Mononuclear cell (primary cell): Measurements from ENCODE around the gene FNBP1. TPM values are rescaled to one million over a fixed set of nuclear protein-coding genes. Genes with fewer than 3 reads are reported as not detected.
"Not testable (repeated sequence)": the region's sequence is repeated elsewhere in the genome, so short reads cannot be mapped to it uniquely, and the experiment has no call there.

Experiments
- H3K27me3 ChIP-seq: 2 replicates; pipeline ENCODE4 v1.6.0; 2011; ENCODE audit warnings: low read length, control low read depth; ENCODE audit not compliant: insufficient read depth
- H3K4me1 ChIP-seq: 2 replicates; pipeline ENCODE4 v1.5.1; 2011; ENCODE audit warnings: mild to moderate bottlenecking, low read length, control low read depth; ENCODE audit not compliant: insufficient read depth
- H3K4me3 ChIP-seq: 2 replicates; pipeline ENCODE4 v1.5.1; 2011; ENCODE audit warnings: mild to moderate bottlenecking, low read length, moderate library complexity
- H3K9me3 ChIP-seq: 2 replicates; pipeline ENCODE4 v1.5.1; 2011; ENCODE audit warnings: low read depth, mild to moderate bottlenecking, control low read depth, low read length
- total RNA-seq: library from RNA; depleted of rRNA; stranded (reverse); fragments of >200 nt; gene quantifications from one replicate; pipeline ENCODE4 v1.2.3, GENCODE V29; 2012

FNBP1 gene
- total RNA-seq, 1 donor: 193 TPM

- H3K4me3 ChIP-seq: no peak overlapping the region
- H3K9me3 ChIP-seq: no peaks in the 10 kb centered on the region
- peaks cover 58% of the 10 kb centered on the region for H3K4me1 ChIP-seq
- H3K27me3 ChIP-seq: no peaks in the 10 kb centered on the region
Observed at GRCh38 chr9:129946246-129946995, 96.6 kb downstream of the FNBP1 start.

GRCh38 chr9:129945314-129945713, 97.7 kb downstream of the FNBP1 start:
- no peak overlapping the region for H3K4me3 ChIP-seq
- H3K9me3 ChIP-seq: no peaks in the 10 kb centered on the region
- H3K27me3 ChIP-seq: no peaks in the 10 kb centered on the region
- peaks cover 58% of the 10 kb centered on the region for H3K4me1 ChIP-seq

DNA sequence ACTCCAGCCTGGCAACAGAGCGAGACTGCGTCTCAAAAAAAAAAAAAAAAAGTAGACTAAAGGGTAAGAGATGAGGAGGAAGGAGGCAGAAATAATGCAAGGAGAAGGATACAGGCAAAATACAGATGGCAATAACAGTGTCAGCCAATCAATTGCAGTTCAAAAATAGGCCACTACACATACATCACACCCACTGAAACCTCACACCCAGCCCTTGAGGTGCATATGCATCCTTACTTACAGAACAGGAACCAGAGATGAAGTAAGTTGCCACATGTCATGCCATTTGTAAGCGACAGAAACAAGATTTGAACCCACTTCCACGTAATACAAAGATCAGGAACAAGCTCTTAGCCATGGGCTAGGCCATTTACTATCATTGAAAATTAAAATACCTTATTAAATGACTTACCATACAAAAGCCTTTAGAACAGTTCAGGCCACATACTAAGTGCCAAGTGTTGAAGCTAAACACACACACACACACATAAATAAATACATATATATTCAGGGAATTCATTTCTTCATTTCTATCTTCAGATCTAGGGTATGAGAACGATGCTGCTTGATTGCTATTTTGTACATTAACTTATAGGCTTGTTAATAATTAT, 98.4 kb downstream of the FNBP1 start:
- Histone ChIP-seq H3K27me3 (no peaks in the 10 kb centered on the region), H3K4me1 (peaks cover 63% of the 10 kb centered on the region), H3K9me3 (no peaks in the 10 kb centered on the region), H3K4me3 (no peak overlapping the region)

DNA sequence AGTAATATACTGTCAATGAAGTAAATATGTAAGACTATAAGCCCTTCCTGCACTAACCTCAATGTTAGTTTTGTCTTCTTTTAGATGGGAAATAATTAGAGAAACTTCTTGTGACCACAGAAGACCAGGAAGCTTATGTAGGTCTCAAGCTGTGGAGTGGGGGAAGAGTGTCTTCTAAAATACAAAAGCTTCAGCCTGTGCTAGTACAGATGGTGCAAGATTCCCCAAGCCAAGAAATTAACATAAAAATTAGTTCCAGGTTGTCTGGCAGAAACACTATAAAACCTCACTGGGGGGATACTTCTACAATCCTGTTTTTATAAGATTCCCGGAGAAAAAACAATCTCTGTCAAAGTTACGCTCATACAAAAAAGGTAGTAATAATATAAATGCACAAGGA, 103.6 kb downstream of the FNBP1 start:
- H3K4me3 ChIP-seq: no peak overlapping the region
- peaks cover 51% of the 10 kb centered on the region for H3K4me1 ChIP-seq
- no peaks in the 10 kb centered on the region for H3K9me3 ChIP-seq
- H3K27me3 ChIP-seq: no peaks in the 10 kb centered on the region

GRCh38 chr9:129938291-129938979, 104.6 kb downstream of the FNBP1 start:
- no peak overlapping the region for H3K4me3 ChIP-seq
- H3K27me3 ChIP-seq: no peaks in the 10 kb centered on the region
- no peaks in the 10 kb centered on the region for H3K9me3 ChIP-seq
- H3K4me1 ChIP-seq: peaks cover 47% of the 10 kb centered on the region

- H3K9me3 ChIP-seq, H3K27me3 ChIP-seq, H3K4me3 ChIP-seq: not testable (repeated sequence)
- H3K4me1 ChIP-seq: peaks cover 47% of the 10 kb centered on the region
Observed at GRCh38 chr9:129937879-129938278, 105.1 kb downstream of the FNBP1 start.

- H3K4me1 ChIP-seq: peaks cover 59% of the 10 kb centered on the region
- H3K27me3 ChIP-seq: no peaks in the 10 kb centered on the region
- no peak overlapping the region for H3K4me3 ChIP-seq
- no peaks in the 10 kb centered on the region for H3K9me3 ChIP-seq
Observed at GRCh38 chr9:129936222-129936621, 106.8 kb downstream of the FNBP1 start.

- H3K4me3 ChIP-seq: no peak overlapping the region
- H3K4me1 ChIP-seq: peaks cover 67% of the 10 kb centered on the region
- no peaks in the 10 kb centered on the region for H3K9me3 ChIP-seq
- H3K27me3 ChIP-seq: no peaks in the 10 kb centered on the region
Observed at GRCh38 chr9:129934780-129935179, 108.2 kb downstream of the FNBP1 start.

GRCh38 chr9:129934041-129934591, 108.9 kb downstream of the FNBP1 start:
- no peaks in the 10 kb centered on the region for H3K9me3 ChIP-seq
- H3K4me3 ChIP-seq: no peak overlapping the region
- H3K4me1 ChIP-seq: peaks cover 60% of the 10 kb centered on the region
- H3K27me3 ChIP-seq: no peaks in the 10 kb centered on the region

DNA sequence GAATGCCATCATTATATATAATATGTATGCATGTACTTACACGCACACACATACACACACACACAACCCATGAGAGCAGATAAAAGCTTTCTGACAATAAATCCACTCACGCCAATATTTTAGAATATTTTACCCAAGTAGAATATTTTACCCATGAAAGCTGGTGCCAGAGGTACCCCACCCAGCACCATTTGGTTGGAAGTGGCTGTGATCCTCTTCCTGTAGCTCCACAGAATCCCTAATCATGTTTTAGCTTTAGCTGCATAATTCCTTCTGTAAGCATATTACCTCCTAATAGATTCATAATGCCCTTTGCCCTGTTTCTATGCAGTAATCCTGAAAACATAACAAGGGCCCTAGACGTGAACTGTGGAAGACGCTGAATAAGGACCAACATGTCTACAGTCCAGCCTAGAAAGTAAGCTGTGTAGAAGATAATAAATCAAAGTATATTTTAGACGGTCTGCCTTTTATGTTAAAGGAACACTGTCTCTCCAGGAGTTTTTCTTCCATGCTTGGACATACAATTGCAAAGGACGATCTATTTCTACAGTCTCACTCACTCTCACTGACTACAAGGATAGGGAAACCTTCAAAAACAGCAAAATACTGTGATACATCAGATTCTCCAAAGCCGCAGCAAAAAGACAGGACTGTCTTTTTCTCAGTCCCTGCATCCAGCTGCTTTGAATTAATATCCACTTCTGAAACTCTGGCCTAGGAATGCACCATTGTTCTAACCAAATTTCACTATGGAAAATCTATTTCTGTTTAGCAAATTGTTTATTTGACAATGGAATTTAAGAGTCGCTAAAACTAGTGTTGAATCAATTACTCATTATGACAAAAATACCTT, 109.6 kb downstream of the FNBP1 start:
- H3K4me3 ChIP-seq: no peak overlapping the region
- peaks cover 53% of the 10 kb centered on the region for H3K4me1 ChIP-seq
- H3K9me3 ChIP-seq: no peaks in the 10 kb centered on the region
- H3K27me3 ChIP-seq: no peaks in the 10 kb centered on the region

DNA sequence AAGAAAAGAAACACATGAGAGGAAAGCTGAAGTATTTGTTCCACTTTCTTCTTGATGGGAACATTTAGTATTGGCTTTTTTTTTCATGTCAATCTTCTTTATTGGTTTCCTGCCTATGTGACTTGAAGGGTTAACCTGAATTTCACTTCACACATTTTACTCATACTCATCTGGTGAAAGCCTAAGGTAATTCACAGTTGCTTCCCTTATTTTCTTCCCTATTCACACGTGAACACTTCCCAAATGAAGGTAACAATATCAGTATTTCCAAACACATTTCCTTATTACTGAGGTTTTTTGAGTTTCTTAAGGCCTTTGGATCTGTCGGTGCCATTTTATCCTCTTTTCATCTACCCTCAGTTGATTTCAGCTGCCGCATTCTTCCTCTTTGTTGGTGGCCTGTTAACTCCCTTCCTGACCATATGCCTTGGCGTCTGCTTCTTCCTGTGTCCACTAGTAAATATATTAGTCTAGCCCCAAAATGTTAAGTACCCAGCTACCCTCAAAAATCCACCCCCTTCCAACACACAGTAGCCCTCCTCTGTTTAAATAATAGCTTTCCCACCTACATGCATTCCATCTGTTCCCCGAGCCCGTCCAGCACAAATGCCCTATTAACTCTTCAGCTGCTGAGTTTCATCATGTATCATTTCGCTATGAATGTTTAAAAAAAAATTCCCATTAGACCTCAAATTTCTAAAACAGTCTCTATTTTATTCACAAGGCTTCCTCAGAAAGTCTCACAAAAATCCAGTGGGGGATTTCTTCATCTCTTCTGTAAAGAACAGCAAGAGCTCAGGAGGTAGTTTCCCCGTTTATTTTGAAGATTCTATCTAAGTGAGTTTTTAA, 110.5 kb downstream of the FNBP1 start:
- Histone ChIP-seq H3K4me1 (peaks cover 52% of the 10 kb centered on the region), H3K9me3 (no peaks in the 10 kb centered on the region), H3K27me3 (no peaks in the 10 kb centered on the region), H3K4me3 (no peak overlapping the region)

- no peaks in the 10 kb centered on the region for H3K27me3 ChIP-seq
- H3K4me3 ChIP-seq: no peak overlapping the region
- no peaks in the 10 kb centered on the region for H3K9me3 ChIP-seq
- peaks cover 48% of the 10 kb centered on the region for H3K4me1 ChIP-seq
Observed at GRCh38 chr9:129930743-129931142, 112.2 kb downstream of the FNBP1 start.

DNA sequence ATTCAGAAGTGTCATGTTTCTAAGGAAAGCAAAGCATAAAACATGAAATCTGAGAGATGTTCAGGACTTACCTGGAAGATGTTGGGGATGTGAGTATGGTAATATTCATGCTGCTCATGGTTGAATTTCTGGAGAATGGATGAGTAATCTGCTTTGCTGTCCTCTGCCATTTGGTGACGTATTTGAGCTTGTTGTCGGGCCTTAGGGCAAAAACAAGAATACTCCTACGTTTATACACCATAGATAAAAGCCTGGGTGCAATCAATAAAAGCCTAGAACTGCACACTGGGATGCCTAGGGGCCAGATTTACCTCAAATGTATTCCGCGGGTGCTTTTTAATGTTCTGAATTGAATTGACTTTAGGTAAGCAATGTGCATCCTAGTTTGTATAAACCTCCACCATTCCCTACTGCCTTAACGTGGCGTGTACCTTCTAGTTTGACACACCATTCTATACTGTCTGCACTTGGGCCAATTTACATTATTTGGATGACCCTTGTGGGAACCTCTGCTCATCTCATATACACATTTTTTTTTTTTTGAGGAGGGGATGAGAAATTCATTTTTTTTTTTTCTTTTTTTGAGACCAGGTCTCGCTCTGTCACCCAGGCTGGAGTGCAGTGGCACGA, 113.4 kb downstream of the FNBP1 start:
- Histone ChIP-seq H3K9me3 (no peaks in the 10 kb centered on the region), H3K4me3 (no peak overlapping the region), H3K27me3 (no peaks in the 10 kb centered on the region), H3K4me1 (peaks cover 38% of the 10 kb centered on the region)
